ENCODE measurements around the gene LSM7.

LSM7 gene

GRCh38 chr19:2336528-2337328 lies 8.3 kb upstream of the LSM7 start:
- peaks cover 42% of the 10 kb centered on the region for H3K36me3 ChIP-seq (ENCODE audit: control insufficient read depth, insufficient read depth, low read length)
- H3K9me3 ChIP-seq (ENCODE audit: control insufficient read depth, low read length) = no peaks in the 10 kb centered on the region
- WGBS, 2 experiments (ENCODE audit: insufficient coverage in 2 of 2) = 92 to 94% methylated on average over 22 to 29 of the region's 33 CpGs
- H3K27ac ChIP-seq (ENCODE audit: low read depth, low read length, severe bottlenecking) = peak overlapping the region; percentile 47
- H3K4me3 ChIP-seq (ENCODE audit: extremely low read depth, insufficient read depth, low read length, poor library complexity, severe bottlenecking) = no peak overlapping the region
- H3K4me1 ChIP-seq (ENCODE audit: control insufficient read depth, insufficient read depth, low read length, poor library complexity, severe bottlenecking) = no peaks in the 10 kb centered on the region

GRCh38 chr19:2335848-2336247 lies 7.5 kb upstream of the LSM7 start:
- H3K4me1 ChIP-seq (ENCODE audit: control insufficient read depth, insufficient read depth, low read length, poor library complexity, severe bottlenecking) = peaks cover 6% of the 10 kb centered on the region
- no peak overlapping the region for H3K4me3 ChIP-seq (ENCODE audit: extremely low read depth, insufficient read depth, low read length, poor library complexity, severe bottlenecking)
- WGBS, 2 experiments (ENCODE audit: insufficient coverage in 2 of 2) = 95 to 100% methylated on average over 3 of the region's 3 CpGs
- peaks cover 36% of the 10 kb centered on the region for H3K36me3 ChIP-seq (ENCODE audit: control insufficient read depth, insufficient read depth, low read length)
- no peak overlapping the region for H3K27ac ChIP-seq (ENCODE audit: low read depth, low read length, severe bottlenecking)
- no peaks in the 10 kb centered on the region for H3K9me3 ChIP-seq (ENCODE audit: control insufficient read depth, low read length)

- no peak overlapping the region for H3K27ac ChIP-seq (ENCODE audit: low read depth, low read length, severe bottlenecking)
- H3K4me1 ChIP-seq (ENCODE audit: control insufficient read depth, insufficient read depth, low read length, poor library complexity, severe bottlenecking) = peaks cover 12% of the 10 kb centered on the region
- H3K4me3 ChIP-seq (ENCODE audit: extremely low read depth, insufficient read depth, low read length, poor library complexity, severe bottlenecking) = no peak overlapping the region
- H3K9me3 ChIP-seq (ENCODE audit: control insufficient read depth, low read length) = no peaks in the 10 kb centered on the region
- peaks cover 36% of the 10 kb centered on the region for H3K36me3 ChIP-seq (ENCODE audit: control insufficient read depth, insufficient read depth, low read length)
- WGBS, 2 experiments (ENCODE audit: insufficient coverage in 2 of 2) = 94% methylated on average over 19 to 22 of the region's 26 CpGs
Observed at GRCh38 chr19:2334986-2335846, 6.8 kb upstream of the LSM7 start.

GRCh38 chr19:2334426-2334825 lies 6.0 kb upstream of the LSM7 start:
- Histone ChIP-seq H3K4me3 (ENCODE audit: extremely low read depth, insufficient read depth, low read length, poor library complexity, severe bottlenecking) (no peak overlapping the region), H3K9me3 (ENCODE audit: control insufficient read depth, low read length) (no peaks in the 10 kb centered on the region), H3K36me3 (ENCODE audit: control insufficient read depth, insufficient read depth, low read length) (peaks cover 30% of the 10 kb centered on the region), H3K27ac (ENCODE audit: low read depth, low read length, severe bottlenecking) (no peak overlapping the region), H3K4me1 (ENCODE audit: control insufficient read depth, insufficient read depth, low read length, poor library complexity, severe bottlenecking) (peaks cover 16% of the 10 kb centered on the region)
- WGBS, 2 experiments (ENCODE audit: insufficient coverage in 2 of 2) = 96 to 97% methylated on average over 23 to 27 of the region's 27 CpGs

GRCh38 chr19:2333807-2334211 lies 5.4 kb upstream of the LSM7 start:
- H3K4me1 ChIP-seq (ENCODE audit: control insufficient read depth, insufficient read depth, low read length, poor library complexity, severe bottlenecking) = peaks cover 16% of the 10 kb centered on the region
- H3K27ac ChIP-seq (ENCODE audit: low read depth, low read length, severe bottlenecking) = no peak overlapping the region
- 95 to 96% methylated on average over 9 to 11 of the region's 11 CpGs for WGBS, 2 experiments (ENCODE audit: insufficient coverage in 2 of 2)
- H3K4me3 ChIP-seq (ENCODE audit: extremely low read depth, insufficient read depth, low read length, poor library complexity, severe bottlenecking) = no peak overlapping the region
- peaks cover 23% of the 10 kb centered on the region for H3K36me3 ChIP-seq (ENCODE audit: control insufficient read depth, insufficient read depth, low read length)
- H3K9me3 ChIP-seq (ENCODE audit: control insufficient read depth, low read length) = no peaks in the 10 kb centered on the region

- Histone ChIP-seq H3K9me3 (ENCODE audit: control insufficient read depth, low read length) (no peaks in the 10 kb centered on the region), H3K4me1 (ENCODE audit: control insufficient read depth, insufficient read depth, low read length, poor library complexity, severe bottlenecking) (peaks cover 16% of the 10 kb centered on the region), H3K36me3 (ENCODE audit: control insufficient read depth, insufficient read depth, low read length) (peaks cover 19% of the 10 kb centered on the region), H3K27ac (ENCODE audit: low read depth, low read length, severe bottlenecking) (no peak overlapping the region), H3K4me3 (ENCODE audit: extremely low read depth, insufficient read depth, low read length, poor library complexity, severe bottlenecking) (no peak overlapping the region)
- 94% methylated on average over 20 to 23 of the region's 27 CpGs for WGBS, 2 experiments (ENCODE audit: insufficient coverage in 2 of 2)
Observed at GRCh38 chr19:2333027-2333806, 4.8 kb upstream of the LSM7 start.

- H3K4me3 ChIP-seq (ENCODE audit: extremely low read depth, insufficient read depth, low read length, poor library complexity, severe bottlenecking) = no peak overlapping the region
Observed at GRCh38 chr19:2332341-2333026, 4.1 kb upstream of the LSM7 start.

GRCh38 chr19:2331601-2332246 lies 3.3 kb upstream of the LSM7 start:
- Histone ChIP-seq H3K36me3 (ENCODE audit: control insufficient read depth, insufficient read depth, low read length) (peaks cover 19% of the 10 kb centered on the region), H3K4me1 (ENCODE audit: control insufficient read depth, insufficient read depth, low read length, poor library complexity, severe bottlenecking) (peaks cover 25% of the 10 kb centered on the region), H3K9me3 (ENCODE audit: control insufficient read depth, low read length) (no peaks in the 10 kb centered on the region), H3K27ac (ENCODE audit: low read depth, low read length, severe bottlenecking) (no peak overlapping the region), H3K4me3 (ENCODE audit: extremely low read depth, insufficient read depth, low read length, poor library complexity, severe bottlenecking) (no peak overlapping the region)
- 84 to 89% methylated on average over 10 of the region's 12 CpGs for WGBS, 2 experiments (ENCODE audit: insufficient coverage in 2 of 2)

More at GRCh38 chr19:2332341-2333026, 4.1 kb upstream of the LSM7 start:
- H3K9me3 ChIP-seq (ENCODE audit: control insufficient read depth, low read length) = no peaks in the 10 kb centered on the region
- no peak overlapping the region for H3K27ac ChIP-seq (ENCODE audit: low read depth, low read length, severe bottlenecking)
- WGBS, 2 experiments (ENCODE audit: insufficient coverage in 2 of 2) = 92 to 97% methylated on average over 11 to 17 of the region's 17 CpGs
- H3K36me3 ChIP-seq (ENCODE audit: control insufficient read depth, insufficient read depth, low read length) = peaks cover 19% of the 10 kb centered on the region
- peaks cover 19% of the 10 kb centered on the region for H3K4me1 ChIP-seq (ENCODE audit: control insufficient read depth, insufficient read depth, low read length, poor library complexity, severe bottlenecking)

GRCh38 chr19:2330632-2331284 lies 2.4 kb upstream of the LSM7 start:
- H3K4me3 ChIP-seq (ENCODE audit: extremely low read depth, insufficient read depth, low read length, poor library complexity, severe bottlenecking) = no peak overlapping the region
- H3K9me3 ChIP-seq (ENCODE audit: control insufficient read depth, low read length) = no peaks in the 10 kb centered on the region
- H3K4me1 ChIP-seq (ENCODE audit: control insufficient read depth, insufficient read depth, low read length, poor library complexity, severe bottlenecking) = peaks cover 26% of the 10 kb centered on the region
- peaks cover 25% of the 10 kb centered on the region for H3K36me3 ChIP-seq (ENCODE audit: control insufficient read depth, insufficient read depth, low read length)
- H3K27ac ChIP-seq (ENCODE audit: low read depth, low read length, severe bottlenecking) = no peak overlapping the region
- WGBS, 2 experiments (ENCODE audit: insufficient coverage in 2 of 2) = 72 to 78% methylated on average over 16 to 17 of the region's 20 CpGs

Data from mesodermal cell (in vitro differentiated cells).